Type B pancreatic cell (in vitro differentiated cells): ENCODE data around the gene BIRC3. TPM values are rescaled to one million over a fixed set of nuclear protein-coding genes. Genes with fewer than 3 reads are reported as not detected.

ENCODE experiments used
- DNase-seq: peaks from one replicate; pipeline ENCODE4 v3.0.0; 2021; ENCODE audit warnings: mixed read lengths; ENCODE audit not compliant: unreplicated experiment; ENCODE audit errors: extremely low spot score
- H3K27ac Mint-ChIP-seq: 2 replicates; pipeline ENCODE4 v1.8.0; 2021; ENCODE audit warnings: mild to moderate bottlenecking, mixed read lengths
- H3K27me3 Mint-ChIP-seq: 2 replicates; pipeline ENCODE4 v1.8.0; 2021; ENCODE audit warnings: mixed read lengths
- H3K36me3 Mint-ChIP-seq: 2 replicates; pipeline ENCODE4 v1.8.0; 2021; ENCODE audit warnings: mixed read lengths
- H3K4me1 Mint-ChIP-seq: one replicate; pipeline ENCODE4 v1.8.0; 2021; ENCODE audit warnings: mixed read lengths; ENCODE audit not compliant: unreplicated experiment
- H3K4me3 Mint-ChIP-seq: 2 replicates; pipeline ENCODE4 v1.8.0; 2021; ENCODE audit warnings: mild to moderate bottlenecking, mixed read lengths
- H3K9me3 Mint-ChIP-seq: 2 replicates; pipeline ENCODE4 v1.8.0; 2021; ENCODE audit warnings: mixed read lengths
- total RNA-seq: library from RNA; stranded (reverse); gene quantifications from 2 replicates; pipeline ENCODE4 v1.2.1, GENCODE V29; 2021; ENCODE audit warnings: low replicate concordance
- TF ChIP-seq, protein P1 (sequence below): fragments of 200-600 bp; sonication (generic); conservative IDR thresholded peaks from 2 replicates; pipeline ENCODE4 v1.5.0; 2021; ENCODE audit warnings: antibody characterized with exemption, mild to moderate bottlenecking

The BIRC3 gene
- total RNA-seq, 1 donor from 2014 or later: 2.3 TPM

DNA sequence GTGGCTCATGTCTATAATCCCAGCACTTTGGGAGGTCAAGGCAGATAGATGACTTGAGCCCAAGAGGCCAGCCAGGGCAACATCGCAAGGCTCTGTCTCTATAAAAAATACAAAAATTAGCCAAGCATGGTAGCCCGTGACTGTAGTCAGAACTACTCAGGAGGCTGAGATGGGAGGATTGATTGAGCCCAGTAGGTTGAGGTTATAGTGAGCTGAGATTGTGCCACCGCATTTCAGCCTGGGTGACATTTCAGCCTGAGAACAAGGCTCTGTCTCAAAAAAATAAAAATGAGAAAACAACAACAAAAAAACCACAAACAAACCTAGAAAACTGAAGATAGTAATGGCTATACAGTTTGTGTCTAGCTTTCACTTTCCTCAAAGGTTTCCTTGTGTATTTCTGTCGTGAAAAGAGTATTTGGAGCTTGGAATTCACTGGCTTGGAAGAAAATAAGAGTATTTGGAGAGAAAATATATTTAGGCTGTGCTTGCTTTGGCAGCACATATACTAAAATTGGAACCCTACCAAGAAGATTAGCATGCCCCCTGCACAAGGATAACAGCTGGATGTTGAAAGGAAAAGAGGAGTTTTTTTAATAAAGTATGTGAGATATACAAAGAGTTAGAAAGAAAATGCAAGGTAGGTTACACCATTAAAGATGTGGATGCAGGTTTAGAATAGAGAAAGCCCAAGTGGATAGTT is 3.9 kb upstream of the BIRC3 start:
- TF ChIP-seq, protein P1, sequence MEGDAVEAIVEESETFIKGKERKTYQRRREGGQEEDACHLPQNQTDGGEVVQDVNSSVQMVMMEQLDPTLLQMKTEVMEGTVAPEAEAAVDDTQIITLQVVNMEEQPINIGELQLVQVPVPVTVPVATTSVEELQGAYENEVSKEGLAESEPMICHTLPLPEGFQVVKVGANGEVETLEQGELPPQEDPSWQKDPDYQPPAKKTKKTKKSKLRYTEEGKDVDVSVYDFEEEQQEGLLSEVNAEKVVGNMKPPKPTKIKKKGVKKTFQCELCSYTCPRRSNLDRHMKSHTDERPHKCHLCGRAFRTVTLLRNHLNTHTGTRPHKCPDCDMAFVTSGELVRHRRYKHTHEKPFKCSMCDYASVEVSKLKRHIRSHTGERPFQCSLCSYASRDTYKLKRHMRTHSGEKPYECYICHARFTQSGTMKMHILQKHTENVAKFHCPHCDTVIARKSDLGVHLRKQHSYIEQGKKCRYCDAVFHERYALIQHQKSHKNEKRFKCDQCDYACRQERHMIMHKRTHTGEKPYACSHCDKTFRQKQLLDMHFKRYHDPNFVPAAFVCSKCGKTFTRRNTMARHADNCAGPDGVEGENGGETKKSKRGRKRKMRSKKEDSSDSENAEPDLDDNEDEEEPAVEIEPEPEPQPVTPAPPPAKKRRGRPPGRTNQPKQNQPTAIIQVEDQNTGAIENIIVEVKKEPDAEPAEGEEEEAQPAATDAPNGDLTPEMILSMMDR: no peak
- H3K27ac Mint-ChIP-seq: no peak overlapping the region
- DNase-seq: no peak
- H3K4me3 Mint-ChIP-seq: no peak overlapping the region
- no peaks in the 10 kb centered on the region for H3K9me3 Mint-ChIP-seq
- H3K4me1 Mint-ChIP-seq: peaks cover 17% of the 10 kb centered on the region
- H3K36me3 Mint-ChIP-seq: no peaks in the 10 kb centered on the region
- peaks cover 8% of the 10 kb centered on the region for H3K27me3 Mint-ChIP-seq

- Mint-ChIP-seq H3K9me3 (no peaks in the 10 kb centered on the region), H3K36me3 (no peaks in the 10 kb centered on the region), H3K27ac (no peak overlapping the region), H3K4me1 (peaks cover 17% of the 10 kb centered on the region), H3K4me3 (no peak overlapping the region), H3K27me3 (peaks cover 12% of the 10 kb centered on the region)
- DNase-seq: no peak
- TF ChIP-seq, protein P1: no peak
These were observed 2.5 kb upstream of the BIRC3 start for GRCh38 chr11:102314784-102315183.

DNA sequence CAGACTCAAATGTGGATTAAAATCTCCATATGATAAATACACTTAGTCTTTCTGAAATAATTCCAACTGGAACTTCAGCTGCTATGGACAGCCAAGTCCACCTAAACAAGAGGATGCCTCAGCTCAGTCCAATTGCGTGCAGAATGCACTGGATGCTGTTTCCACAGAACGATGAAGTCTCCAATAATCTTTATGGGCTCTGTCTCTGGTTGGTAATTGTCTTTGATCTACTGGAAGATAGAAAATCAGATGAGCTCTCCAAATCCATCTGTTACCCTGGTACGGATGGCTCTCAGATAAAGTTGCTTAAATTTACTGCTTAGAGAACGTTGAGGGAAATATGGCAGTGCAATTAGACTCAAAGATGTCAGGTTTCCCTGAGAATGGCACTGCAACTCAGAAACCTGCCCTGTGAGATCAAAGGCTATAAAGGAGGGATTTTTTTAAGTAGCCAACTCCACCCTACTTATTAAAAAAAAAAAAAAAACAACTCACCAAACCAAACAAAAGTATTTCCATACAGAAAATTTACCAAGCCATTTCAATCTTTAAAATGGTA is 859 bp upstream of the BIRC3 start:
- Mint-ChIP-seq H3K4me1 (peaks cover 17% of the 10 kb centered on the region), H3K4me3 (no peak overlapping the region), H3K36me3 (no peaks in the 10 kb centered on the region), H3K27me3 (peaks cover 15% of the 10 kb centered on the region), H3K27ac (peak overlapping the region; percentile 52), H3K9me3 (no peaks in the 10 kb centered on the region)
- TF ChIP-seq, protein P1: no peak
- no peak for DNase-seq

- peaks cover 17% of the 10 kb centered on the region for H3K4me1 Mint-ChIP-seq
- DNase-seq: no peak
- H3K9me3 Mint-ChIP-seq: no peaks in the 10 kb centered on the region
- peak overlapping the region; percentile 90 for H3K4me3 Mint-ChIP-seq
- H3K36me3 Mint-ChIP-seq: no peaks in the 10 kb centered on the region
- H3K27ac Mint-ChIP-seq: peak overlapping the region; percentile 93
- H3K27me3 Mint-ChIP-seq: peaks cover 15% of the 10 kb centered on the region
- TF ChIP-seq, protein P1: no peak
These were observed 452 bp downstream of the BIRC3 start for GRCh38 chr11:102317768-102318103.

- TF ChIP-seq, protein P1: no peak
- Mint-ChIP-seq H3K36me3 (no peaks in the 10 kb centered on the region), H3K4me1 (peaks cover 15% of the 10 kb centered on the region), H3K9me3 (no peaks in the 10 kb centered on the region), H3K27me3 (peaks cover 15% of the 10 kb centered on the region), H3K4me3 (peak overlapping the region; percentile 13), H3K27ac (no peak overlapping the region)
- DNase-seq: no peak
These were observed 1.2 kb downstream of the BIRC3 start for GRCh38 chr11:102318469-102318868.
